GM12878 (cell line): ENCODE results near the gene CENPA. TPM values are rescaled to one million over a fixed set of nuclear protein-coding genes. Genes with fewer than 3 reads are reported as not detected.
A peak's percentile ranks its signal among the peaks of the same experiment; 100 is the strongest.

ENCODE experiments used
- ATAC-seq: fragments of 200-7000 bp; cut with Tn5 transposase; 3 replicates; pipeline ENCODE4 v1.9.1; 2020; ENCODE audit warnings: mild to moderate bottlenecking, moderate library complexity
- BruUV-seq: library from RNA; stranded (reverse); fragments of 400-500 nt; replicated peaks from 2 replicates; lab custom pipeline; 2021; lab: Mats Ljungman, UMichigan
- CTCF ChIA-PET: fragments of 300-600 bp; sonication (Branson Sonifier 250); formaldehyde crosslinking; extraction: SDS; loops from one replicate; lab custom pipeline; 2021; ENCODE audit warnings: inconsistent platforms; lab: Yijun Ruan, JAX
- POLR2A ChIA-PET: fragments of 350-600 bp; formaldehyde crosslinking; extraction: SDS; loops from one replicate; lab custom pipeline; 2021; ENCODE audit warnings: inconsistent platforms; lab: Charles Lee
- RAD21 ChIA-PET: fragments of 300-600 bp; sonication (Branson Sonifier 250); formaldehyde crosslinking; loops from one replicate; lab custom pipeline; 2023; ENCODE audit warnings: antibody characterized with exemption; ENCODE audit not compliant: unreplicated experiment; lab: Charles Lee
- SMC1A ChIA-PET: fragments of 300-600 bp; sonication (Branson Sonifier 250); formaldehyde crosslinking; loops from one replicate; lab custom pipeline; 2023; ENCODE audit not compliant: unreplicated experiment, uncharacterized antibody; lab: Charles Lee
- DNase-seq: peaks from one replicate; pipeline ENCODE4 v3.0.0-alpha.2; 2011; ENCODE audit warnings: low read depth, low spot score
- FAIRE-seq: peaks from 3 replicates; lab custom pipeline; 2011; peaks lifted over from hg19 to GRCh38; lab: Jason Lieb, UNC
- H2AFZ ChIP-seq: 2 replicates; pipeline ENCODE4 v1.6.0; 2011; ENCODE audit warnings: low read depth, low read length, control low read depth; ENCODE audit not compliant: control insufficient read depth
- H3K27ac ChIP-seq: 2 replicates; pipeline ENCODE4 v1.5.1; 2011; ENCODE audit warnings: control low read depth; ENCODE audit not compliant: control insufficient read depth, insufficient read depth
- H3K27me3 ChIP-seq, 2 experiments: replicated peaks in 1 of 2; 2 replicates each; pipeline versions ENCODE4 v1.6.0 to v1.6.1; 2011; ENCODE audit warnings: low read length in 1 of 2; ENCODE audit not compliant: control insufficient read depth in 2 of 2, insufficient read depth in 2 of 2
- H3K36me3 ChIP-seq, 2 experiments: 2 replicates each; pipeline ENCODE4 v1.5.1; 2011; ENCODE audit warnings: low read length in 1 of 2; ENCODE audit not compliant: control insufficient read depth in 2 of 2, insufficient read depth in 2 of 2
- H3K4me1 ChIP-seq: 2 replicates; pipeline ENCODE4 v1.6.1; 2011; ENCODE audit warnings: mild to moderate bottlenecking, low read length, moderate library complexity, mixed read lengths; ENCODE audit not compliant: control insufficient read depth, insufficient read depth
- H3K4me2 ChIP-seq: 2 replicates; pipeline ENCODE4 v1.6.0; 2011; ENCODE audit warnings: control low read depth; ENCODE audit not compliant: control insufficient read depth, insufficient read depth
- H3K4me3 ChIP-seq: fragments of 200-600 bp; sonication (generic); 2 replicates; pipeline ENCODE4 v1.5.1; 2016
- H3K79me2 ChIP-seq: 2 replicates; pipeline ENCODE4 v1.6.0; 2011; ENCODE audit warnings: low read length; ENCODE audit not compliant: control insufficient read depth, insufficient read depth
- H3K9ac ChIP-seq: 2 replicates; pipeline ENCODE4 v1.8.0; 2011; ENCODE audit warnings: low read length, control low read depth, mixed read lengths; ENCODE audit not compliant: control insufficient read depth, insufficient read depth
- H3K9me3 ChIP-seq: replicated peaks from 3 replicates; pipeline ENCODE4 v1.5.1; 2011; ENCODE audit warnings: mild to moderate bottlenecking, low read length; ENCODE audit not compliant: control insufficient read depth, insufficient read depth
- H4K20me1 ChIP-seq: 2 replicates; pipeline ENCODE4 v1.6.0; 2011; ENCODE audit not compliant: control insufficient read depth, insufficient read depth
- CEBPZ ChIP-seq: fragments of 150-350 bp; IDR thresholded peaks from 2 replicates; pipeline ENCODE4 v1.6.1; 2016; ENCODE audit warnings: low read depth, low read length
- FOXK2 ChIP-seq: fragments of 450-650 bp; IDR thresholded peaks from 2 replicates; pipeline ENCODE4 v1.6.1; 2017; ENCODE audit warnings: mild to moderate bottlenecking, moderate library complexity
- MYC ChIP-seq: IDR thresholded peaks from 2 replicates; pipeline ENCODE4 v1.6.1; 2011; ENCODE audit warnings: mild to moderate bottlenecking, low read length, moderate library complexity, inconsistent platforms; ENCODE audit not compliant: insufficient read depth, insufficient replicate concordance, insufficient read length, severe bottlenecking
- NFYA ChIP-seq: IDR thresholded peaks from 2 replicates; pipeline ENCODE4 v1.6.1; 2011; ENCODE audit warnings: low read depth, mild to moderate bottlenecking, low read length, improper control_type of control experiment, borderline replicate concordance
- NRF1 ChIP-seq: conservative IDR thresholded peaks from 2 replicates; pipeline ENCODE4 v1.6.1; 2011; ENCODE audit warnings: mild to moderate bottlenecking, low read depth, low read length, improper control_type of control experiment
- POLR2AphosphoS5 ChIP-seq: IDR thresholded peaks from 2 replicates; pipeline ENCODE4 v1.6.1; 2011; ENCODE audit warnings: mild to moderate bottlenecking, low read length, inconsistent platforms
- RFX5 ChIP-seq: IDR thresholded peaks from 2 replicates; pipeline ENCODE4 v1.6.1; 2011; ENCODE audit warnings: low read depth, low read length, improper control_type of control experiment
- SIX5 ChIP-seq: IDR thresholded peaks from 2 replicates; pipeline ENCODE4 v1.6.1; 2011; ENCODE audit warnings: mild to moderate bottlenecking, low read depth, low read length, moderate library complexity; ENCODE audit not compliant: severe bottlenecking
- SP1 ChIP-seq: IDR thresholded peaks from one replicate; pipeline ENCODE4 v1.6.1; 2011; ENCODE audit warnings: low read depth, low read length
- TARDBP ChIP-seq: IDR thresholded peaks from 2 replicates; pipeline ENCODE4 v1.6.1; 2016; ENCODE audit warnings: borderline replicate concordance
- TCF7 ChIP-seq: IDR thresholded peaks from 2 replicates; pipeline ENCODE4 v1.6.1; 2014; ENCODE audit warnings: antibody characterized with exemption, borderline replicate concordance
- WGBS: methylation state at CpG from one replicate; pipeline ENCODE4 v1.1.6; 2016; ENCODE audit warnings: low lambda C conversion rate; ENCODE audit not compliant: insufficient replicate concordance, insufficient coverage; ENCODE audit errors: missing lambda C conversion rate; 5-methylcytosine and 5-hydroxymethylcytosine counted together
- in situ Hi-C: fragments of 300-500 bp; cut with MboI; formaldehyde crosslinking; loops from 9 replicates; pipeline ENCODE4 v1.14.3; 2018; ENCODE audit warnings: mixed read lengths
- intact Hi-C: fragments of 100-400 bp; cut with micrococcal nuclease; formaldehyde crosslinking; loops from one replicate; pipeline ENCODE4 v1.14.2; 2022; ENCODE audit not compliant: unreplicated experiment
- polyA plus RNA-seq, 11 experiments: library from polyadenylated mRNA; depleted of rRNA in 4 of 11; unstranded in 6 of 11; stranded (reverse) in 5 of 11; fragments of >200 nt; fragmentation: Nextera tagmentation in 4 of 11; fragmentation: Illumina TruSeq in 1 of 11; extraction: Ambion mirVana in 4 of 11; extraction: Trizol in 1 of 11; gene quantifications; 1 replicate in 1 of 11; 2 replicates in 10 of 11; pipeline versions ENCODE4 v1.2.1 to v1.2.3, GENCODE V29; 2011 to 2016; ENCODE audit warnings: inconsistent platforms in 2 of 11, missing spikeins in 2 of 11, low read depth in 1 of 11
- total RNA-seq, 4 experiments: library from RNA; depleted of rRNA in 3 of 4; stranded (reverse); fragments of >200 nt in 3 of 4; fragmentation: Illumina TruSeq in 1 of 4; extraction: Trizol in 1 of 4; gene quantifications; 2 replicates each; pipeline versions ENCODE4 v1.2.1 to v1.2.3, GENCODE V29; 2013 to 2021
- TF ChIP-seq, protein P1 (sequence below): IDR thresholded peaks from 2 replicates; pipeline ENCODE4 v1.6.1; 2012; ENCODE audit warnings: improper control_type of control experiment, low read depth, low read length; ENCODE audit not compliant: insufficient replicate concordance
- TF ChIP-seq, protein P2 (sequence below): IDR thresholded peaks from 2 replicates; pipeline ENCODE4 v1.6.1; 2011; ENCODE audit warnings: borderline replicate concordance, low read depth, mild to moderate bottlenecking, moderate library complexity, mixed read lengths, low read length; ENCODE audit not compliant: insufficient read depth; ENCODE audit errors: extremely low read length

CENPA gene
- total and polyA plus RNA-seq, 10 of the 15 experiments (the other 5 are each of a cell fraction or from before 2014, with no cell fraction given) = 8.1 to 66.6 (median 36.7) TPM

DNA sequence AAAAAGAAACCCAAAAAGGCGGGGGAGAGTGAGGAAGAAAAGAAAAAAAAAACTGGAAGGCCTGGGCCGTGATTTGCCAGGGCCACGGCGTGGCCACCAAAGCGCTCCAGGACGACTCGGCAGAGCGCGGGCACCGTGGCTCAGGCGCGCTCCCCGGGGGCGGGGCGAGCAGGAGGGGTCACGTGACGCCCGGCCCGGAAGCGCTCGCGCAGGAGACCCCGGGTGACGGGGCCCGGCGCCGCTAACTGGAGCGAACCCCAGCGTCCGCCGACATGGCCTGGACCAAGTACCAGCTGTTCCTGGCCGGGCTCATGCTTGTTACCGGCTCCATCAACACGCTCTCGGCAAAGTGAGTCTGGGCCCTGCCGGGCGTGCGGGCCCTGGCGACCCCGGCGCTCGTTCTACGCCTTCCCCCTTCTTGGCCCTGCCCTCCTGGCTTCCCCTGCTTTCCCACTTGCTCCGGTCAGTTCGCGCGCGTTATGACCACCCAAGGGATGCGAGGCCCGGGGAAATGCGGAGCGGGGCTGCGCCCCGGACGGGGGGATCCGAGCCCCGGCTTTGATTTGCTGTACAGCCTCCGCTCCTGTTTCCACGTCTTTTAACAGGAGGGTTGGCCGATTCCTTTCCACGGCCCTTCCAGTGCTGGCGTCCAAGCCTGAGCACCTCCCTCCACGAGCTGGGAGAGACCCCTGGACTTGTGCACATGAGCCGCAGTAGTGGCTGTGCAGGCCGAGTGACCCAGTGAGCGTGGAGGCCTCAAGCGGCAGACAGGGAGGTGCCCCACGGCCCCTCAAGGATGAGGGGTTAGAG lies 21.6 kb upstream of the CENPA start, which contains the start of gene SLC35F6:
Gene SLC35F6 (plus strand): TSS at position 207 of the 810 bp plus-strand sequence. CDS start 66 bp downstream, at position 273.
- Histone ChIP-seq H3K4me2 (peak within 1 kb of the TSS; percentile 84), H3K9me3 (no peaks in the 10 kb centered on the region), H4K20me1 (no peaks in the 10 kb centered on the region), H3K9ac (peak within 1 kb of the TSS; percentile 76), H3K27me3 (no peaks in the 10 kb centered on the region), H3K27ac (peak within 1 kb of the TSS; percentile 85), H3K79me2 (peaks cover 38% of the 10 kb centered on the region), H3K4me1 (peaks cover 14% of the 10 kb centered on the region; the same call in 1 of the 2 replicates), H3K4me3 (peak within 1 kb of the TSS; percentile 89), H2AFZ (peak within 1 kb of the TSS; percentile 88), H3K36me3 (no peaks in the 10 kb centered on the region; a peak in 2 of 4 replicates)
- intact Hi-C loops (loop anchor here (1.0 kb wide), 1 partner anchor 21 kb away; no protein-coding TSS in a partner anchor), in situ Hi-C loops (no loop called here)
- ATAC-seq (peak; percentile 93), FAIRE-seq (peak; percentile 35), DNase-seq (no peak)
- ChIA-PET POLR2A (no interaction called here), RAD21 (no interaction called here), CTCF (interaction anchor here (0.6 kb wide), 1 partner anchor 162 kb away, joined by 3 read pairs; no protein-coding TSS in a partner anchor), SMC1A (no interaction called here)
- TSS peak; percentile 66 for BruUV-seq
- 2% methylated on average over 68 of the region's 68 CpGs for WGBS
- TF ChIP-seq TCF7 (no peak), CEBPZ (no peak), FOXK2 (no peak), TARDBP (no peak), NFYA (no peak), SIX5 (no peak), MYC (no peak), RFX5 (no peak), SP1 (peak; percentile 5), POLR2AphosphoS5 (peak; percentile 79; the same call in 1 of the 2 replicates), NRF1 (0 out of 2 replicates have a peak, but pooled peaks have one; percentile 7)
- TF ChIP-seq, protein P1, sequence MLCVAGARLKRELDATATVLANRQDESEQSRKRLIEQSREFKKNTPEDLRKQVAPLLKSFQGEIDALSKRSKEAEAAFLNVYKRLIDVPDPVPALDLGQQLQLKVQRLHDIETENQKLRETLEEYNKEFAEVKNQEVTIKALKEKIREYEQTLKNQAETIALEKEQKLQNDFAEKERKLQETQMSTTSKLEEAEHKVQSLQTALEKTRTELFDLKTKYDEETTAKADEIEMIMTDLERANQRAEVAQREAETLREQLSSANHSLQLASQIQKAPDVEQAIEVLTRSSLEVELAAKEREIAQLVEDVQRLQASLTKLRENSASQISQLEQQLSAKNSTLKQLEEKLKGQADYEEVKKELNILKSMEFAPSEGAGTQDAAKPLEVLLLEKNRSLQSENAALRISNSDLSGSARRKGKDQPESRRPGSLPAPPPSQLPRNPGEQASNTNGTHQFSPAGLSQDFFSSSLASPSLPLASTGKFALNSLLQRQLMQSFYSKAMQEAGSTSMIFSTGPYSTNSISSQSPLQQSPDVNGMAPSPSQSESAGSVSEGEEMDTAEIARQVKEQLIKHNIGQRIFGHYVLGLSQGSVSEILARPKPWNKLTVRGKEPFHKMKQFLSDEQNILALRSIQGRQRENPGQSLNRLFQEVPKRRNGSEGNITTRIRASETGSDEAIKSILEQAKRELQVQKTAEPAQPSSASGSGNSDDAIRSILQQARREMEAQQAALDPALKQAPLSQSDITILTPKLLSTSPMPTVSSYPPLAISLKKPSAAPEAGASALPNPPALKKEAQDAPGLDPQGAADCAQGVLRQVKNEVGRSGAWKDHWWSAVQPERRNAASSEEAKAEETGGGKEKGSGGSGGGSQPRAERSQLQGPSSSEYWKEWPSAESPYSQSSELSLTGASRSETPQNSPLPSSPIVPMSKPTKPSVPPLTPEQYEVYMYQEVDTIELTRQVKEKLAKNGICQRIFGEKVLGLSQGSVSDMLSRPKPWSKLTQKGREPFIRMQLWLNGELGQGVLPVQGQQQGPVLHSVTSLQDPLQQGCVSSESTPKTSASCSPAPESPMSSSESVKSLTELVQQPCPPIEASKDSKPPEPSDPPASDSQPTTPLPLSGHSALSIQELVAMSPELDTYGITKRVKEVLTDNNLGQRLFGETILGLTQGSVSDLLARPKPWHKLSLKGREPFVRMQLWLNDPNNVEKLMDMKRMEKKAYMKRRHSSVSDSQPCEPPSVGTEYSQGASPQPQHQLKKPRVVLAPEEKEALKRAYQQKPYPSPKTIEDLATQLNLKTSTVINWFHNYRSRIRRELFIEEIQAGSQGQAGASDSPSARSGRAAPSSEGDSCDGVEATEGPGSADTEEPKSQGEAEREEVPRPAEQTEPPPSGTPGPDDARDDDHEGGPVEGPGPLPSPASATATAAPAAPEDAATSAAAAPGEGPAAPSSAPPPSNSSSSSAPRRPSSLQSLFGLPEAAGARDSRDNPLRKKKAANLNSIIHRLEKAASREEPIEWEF = no peak
- TF ChIP-seq, protein P2, sequence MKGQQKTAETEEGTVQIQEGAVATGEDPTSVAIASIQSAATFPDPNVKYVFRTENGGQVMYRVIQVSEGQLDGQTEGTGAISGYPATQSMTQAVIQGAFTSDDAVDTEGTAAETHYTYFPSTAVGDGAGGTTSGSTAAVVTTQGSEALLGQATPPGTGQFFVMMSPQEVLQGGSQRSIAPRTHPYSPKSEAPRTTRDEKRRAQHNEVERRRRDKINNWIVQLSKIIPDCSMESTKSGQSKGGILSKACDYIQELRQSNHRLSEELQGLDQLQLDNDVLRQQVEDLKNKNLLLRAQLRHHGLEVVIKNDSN = peak; percentile 99
